Tibial artery (tissue), 4 donors: ENCODE results near the gene CPZ.

Source experiments
- DNase-seq, 2 donors: peaks; one replicate each; pipeline ENCODE4 v3.0.0-alpha.2; 2019
- H3K27ac ChIP-seq, 2 donors: fragments of 200-600 bp; sonication (generic) in 1 of 2; 1 replicate in 1 of 2; 2 replicates in 1 of 2; pipeline ENCODE4 v1.5.1; 2018 to 2019; ENCODE audit warnings: mild to moderate bottlenecking in 1 of 2
- H3K27me3 ChIP-seq, 2 donors: fragments of 200-600 bp; sonication (generic) in 1 of 2; one replicate each; pipeline versions ENCODE4 v1.5.1 to v1.6.0; 2016 to 2019
- H3K36me3 ChIP-seq, 3 donors: fragments of 200-600 bp; sonication (generic) in 2 of 3; one replicate each; pipeline ENCODE4 v1.5.1; 2016 to 2019; ENCODE audit warnings: mild to moderate bottlenecking in 2 of 3
- H3K4me1 ChIP-seq, 4 donors: fragments of 200-600 bp; sonication (generic) in 2 of 4; 1 replicate in 3 of 4; 2 replicates in 1 of 4; pipeline ENCODE4 v1.5.1; 2016 to 2019
- H3K4me3 ChIP-seq, 2 donors: fragments of 200-600 bp; sonication (generic) in 1 of 2; 1 replicate in 1 of 2; 2 replicates in 1 of 2; pipeline ENCODE4 v1.5.1; 2018 to 2019; ENCODE audit warnings: mild to moderate bottlenecking in 2 of 2
- H3K9me3 ChIP-seq, 3 donors: fragments of 200-600 bp; sonication (generic) in 1 of 3; one replicate each; pipeline ENCODE4 v1.5.1; 2016 to 2019
- CTCF ChIP-seq, 2 experiments: fragments of 200-600 bp in 1 of 2; fragments of 450-650 bp in 1 of 2; IDR thresholded peaks; one replicate each; pipeline ENCODE4 v1.5.1; 2017 to 2019; ENCODE audit warnings: antibody characterized with exemption in 2 of 2, mild to moderate bottlenecking in 1 of 2, moderate library complexity in 1 of 2
- intact Hi-C: fragments of 100-400 bp; cut with DNase I; formaldehyde crosslinking; loops from one replicate; pipeline ENCODE4 v1.15.0; 2023; ENCODE audit warnings: low total_unique reads

Gene CPZ

GRCh38 chr4:8545439-8545765 lies 47.2 kb upstream of the CPZ start:
- TF ChIP-seq CTCF (IDR thresholded peaks at IDR 0.05) = no peak
- peaks cover 0 to 13% of the 10 kb centered on the region in 2 donors for H3K27me3 ChIP-seq
- DNase-seq = no peak
- no peak overlapping the region for H3K27ac ChIP-seq
- H3K36me3 ChIP-seq = no peaks in the 10 kb centered on the region
- intact Hi-C loops = no loop called here
- no peaks in the 10 kb centered on the region for H3K9me3 ChIP-seq
- H3K4me3 ChIP-seq = no peak overlapping the region
- no peaks in the 10 kb centered on the region for H3K4me1 ChIP-seq

- peaks cover 0 to 13% of the 10 kb centered on the region in 2 donors for H3K27me3 ChIP-seq
- no peaks in the 10 kb centered on the region for H3K9me3 ChIP-seq
- intact Hi-C loops = no loop called here
- no peaks in the 10 kb centered on the region for H3K36me3 ChIP-seq
- no peak for TF ChIP-seq CTCF (IDR thresholded peaks at IDR 0.05)
- DNase-seq = peak in 1 of 2 donors; percentile 31
- no peak overlapping the region for H3K27ac ChIP-seq
- no peaks in the 10 kb centered on the region for H3K4me1 ChIP-seq
- no peak overlapping the region for H3K4me3 ChIP-seq
These were observed 45.8 kb upstream of the CPZ start for GRCh38 chr4:8546766-8547107.

GRCh38 chr4:8547108-8547911 lies 45.3 kb upstream of the CPZ start:
- no peaks in the 10 kb centered on the region for H3K4me1 ChIP-seq
- intact Hi-C loops = no loop called here
- no peaks in the 10 kb centered on the region for H3K9me3 ChIP-seq
- no peak overlapping the region for H3K27ac ChIP-seq
- DNase-seq = peak in 1 of 2 donors; percentile 31
- peaks cover 0 to 13% of the 10 kb centered on the region in 2 donors for H3K27me3 ChIP-seq
- peak; percentile 7 to 14 for TF ChIP-seq CTCF (IDR thresholded peaks at IDR 0.05)
- no peak overlapping the region for H3K4me3 ChIP-seq
- no peaks in the 10 kb centered on the region for H3K36me3 ChIP-seq

- Histone ChIP-seq H3K36me3 (no peaks in the 10 kb centered on the region), H3K4me3 (no peak overlapping the region), H3K27me3 (peaks cover 0 to 13% of the 10 kb centered on the region in 2 donors), H3K27ac (no peak overlapping the region), H3K9me3 (no peaks in the 10 kb centered on the region), H3K4me1 (no peaks in the 10 kb centered on the region)
- DNase-seq = peak in 1 of 2 donors; percentile 47
- intact Hi-C loops = no loop called here
- no peak for TF ChIP-seq CTCF (IDR thresholded peaks at IDR 0.05)
These were observed 44.4 kb upstream of the CPZ start for GRCh38 chr4:8547912-8548730.

GRCh38 chr4:8548731-8549351 lies 43.7 kb upstream of the CPZ start:
- intact Hi-C loops = no loop called here

More at GRCh38 chr4:8548731-8549351, 43.7 kb upstream of the CPZ start:
- Histone ChIP-seq H3K9me3 (no peaks in the 10 kb centered on the region), H3K4me3 (no peak overlapping the region), H3K27me3 (peaks cover 0 to 13% of the 10 kb centered on the region in 2 donors), H3K36me3 (no peaks in the 10 kb centered on the region), H3K27ac (no peak overlapping the region), H3K4me1 (no peaks in the 10 kb centered on the region)
- DNase-seq = peak in 1 of 2 donors; percentile 24
- no peak for TF ChIP-seq CTCF (IDR thresholded peaks at IDR 0.05)
